CD1c-positive myeloid dendritic cell (primary cell): Measurements from ENCODE around the gene POLR2F.
A peak's percentile ranks its signal among the peaks of the same experiment; 100 is the strongest.

Source experiments
- DNase-seq: peaks from one replicate; pipeline ENCODE4 v3.0.0-alpha.2; 2016; ENCODE audit errors: extremely low spot score

Gene POLR2F

DNA sequence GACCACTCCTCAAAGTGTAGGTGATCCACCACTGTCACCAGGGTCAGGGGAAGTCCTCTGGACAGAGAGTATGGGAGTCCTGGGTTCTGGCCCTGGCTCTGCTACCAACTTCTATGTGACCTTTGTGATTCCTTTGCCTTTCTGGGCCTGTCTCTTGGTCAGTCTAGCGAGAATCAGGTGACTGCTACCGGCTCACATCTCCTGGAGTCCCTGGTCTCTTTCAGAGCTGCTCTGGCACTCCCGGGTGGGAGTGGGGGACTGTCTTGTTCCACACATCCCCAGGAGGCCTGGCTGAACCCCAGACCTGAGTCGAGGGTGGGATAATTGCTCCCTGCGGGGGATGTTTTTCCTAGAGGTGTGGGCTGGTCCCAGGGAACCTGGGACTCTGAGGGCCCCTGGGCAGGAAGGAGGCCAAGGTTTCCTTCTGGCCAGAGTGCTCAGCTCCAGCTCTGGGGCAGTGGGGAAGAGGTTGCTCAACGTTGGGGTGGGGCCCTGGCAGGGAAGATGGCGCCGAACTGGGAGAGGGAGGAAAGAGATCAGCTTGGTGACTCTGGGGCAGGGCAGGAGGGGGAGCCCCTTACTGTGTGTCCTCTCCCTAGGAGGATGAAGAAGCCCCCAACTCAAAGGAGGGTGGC lies 28.8 kb downstream of the POLR2F start:
- DNase-seq = no peak

DNA sequence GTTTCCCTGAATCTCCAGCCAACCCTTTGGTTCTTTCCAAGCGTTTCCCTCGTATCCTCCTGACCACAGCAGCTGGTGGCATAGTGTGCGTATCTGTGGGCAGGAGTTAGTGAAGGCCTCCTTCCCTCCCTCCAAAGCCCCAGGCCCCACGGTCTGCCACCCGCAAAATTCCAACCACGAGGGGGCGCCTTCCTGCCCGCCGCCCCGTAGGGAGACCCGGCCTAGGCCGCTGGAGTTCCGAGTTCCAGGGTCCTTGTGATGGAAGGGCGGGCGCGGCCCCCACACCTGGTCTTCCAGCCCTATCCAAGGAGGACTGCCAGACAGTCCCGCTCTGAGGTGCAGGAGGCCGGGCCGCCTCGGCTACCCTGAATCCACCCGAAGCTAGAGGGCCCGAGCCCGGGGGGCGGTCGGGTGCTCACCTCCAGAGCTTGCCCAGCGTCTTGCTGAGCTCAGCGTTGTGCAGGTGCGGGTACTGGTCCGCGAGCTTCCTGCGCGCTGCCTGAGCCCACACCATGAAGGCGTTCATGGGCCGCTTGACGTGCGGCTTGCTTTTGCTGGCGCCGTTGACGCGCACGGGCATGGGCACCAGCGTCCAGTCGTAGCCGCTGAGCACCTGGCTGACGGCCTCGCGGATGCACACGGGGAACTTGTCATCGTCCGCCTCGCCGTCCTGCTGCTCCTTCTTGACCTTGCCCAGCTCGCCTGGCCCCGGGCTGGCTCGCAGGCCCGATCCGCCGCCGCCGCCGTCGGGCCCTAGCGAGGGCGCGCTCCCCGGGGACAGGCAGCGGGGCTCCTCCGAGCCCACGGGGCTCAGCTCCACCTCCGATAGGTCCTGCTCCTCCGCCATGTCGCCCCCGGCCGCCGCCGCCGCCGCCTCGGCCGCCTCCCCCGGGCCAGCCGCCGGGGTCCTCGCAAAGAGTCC lies 29.7 kb downstream of the POLR2F start:
- DNase-seq = no peak

DNA sequence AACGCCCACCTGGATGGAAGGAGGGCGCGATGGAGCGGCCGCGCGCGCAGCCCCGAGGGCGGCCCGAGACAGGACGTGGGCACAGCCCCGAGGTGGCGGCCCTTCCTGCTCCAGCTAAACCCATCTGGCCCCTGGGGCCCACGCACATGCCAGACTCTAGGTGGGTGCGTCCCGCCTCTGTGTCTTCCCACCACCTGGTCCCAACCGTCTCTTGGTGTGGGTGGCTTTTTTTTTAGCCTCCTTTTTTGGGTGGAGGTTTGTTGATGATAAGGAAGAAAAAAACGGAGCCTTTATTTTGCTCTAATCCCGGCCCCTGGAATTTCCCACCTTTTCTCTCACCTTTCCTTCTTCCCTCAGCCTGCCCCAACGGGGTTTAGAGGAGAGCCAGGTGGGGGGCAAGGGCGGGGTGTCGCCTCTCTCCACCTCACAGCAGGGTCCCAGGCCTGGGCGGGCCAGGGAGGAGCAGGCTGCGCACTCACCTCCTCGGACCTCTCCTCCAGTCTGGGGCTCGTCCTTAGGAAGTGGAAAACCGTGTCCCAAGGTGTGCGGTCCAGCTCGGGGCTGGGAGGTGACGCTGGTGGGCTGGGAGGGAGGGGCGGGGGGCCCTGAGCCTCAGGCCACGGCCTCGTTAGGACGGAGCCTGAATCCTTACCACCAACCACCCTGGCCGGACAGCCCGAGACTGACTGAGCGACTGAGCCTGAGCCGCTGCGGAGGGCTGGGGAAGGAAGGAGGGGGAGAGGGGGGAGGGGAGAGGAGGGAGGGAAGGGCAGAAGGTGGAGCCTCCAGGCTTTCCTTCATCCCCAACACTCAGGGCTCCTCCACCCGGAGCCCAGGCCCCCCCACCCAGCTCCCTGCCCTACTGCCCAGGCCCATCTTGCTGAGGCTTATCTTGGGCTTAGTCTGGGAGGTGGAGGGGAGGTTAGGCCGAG lies 30.6 kb downstream of the POLR2F start, which contains the start of gene SOX10:
TSS of gene SOX10 (minus strand) at position 696 of the 932 bp plus-strand sequence. CDS start 771 bp downstream, outside the sequence.
- DNase-seq = no peak

DNA sequence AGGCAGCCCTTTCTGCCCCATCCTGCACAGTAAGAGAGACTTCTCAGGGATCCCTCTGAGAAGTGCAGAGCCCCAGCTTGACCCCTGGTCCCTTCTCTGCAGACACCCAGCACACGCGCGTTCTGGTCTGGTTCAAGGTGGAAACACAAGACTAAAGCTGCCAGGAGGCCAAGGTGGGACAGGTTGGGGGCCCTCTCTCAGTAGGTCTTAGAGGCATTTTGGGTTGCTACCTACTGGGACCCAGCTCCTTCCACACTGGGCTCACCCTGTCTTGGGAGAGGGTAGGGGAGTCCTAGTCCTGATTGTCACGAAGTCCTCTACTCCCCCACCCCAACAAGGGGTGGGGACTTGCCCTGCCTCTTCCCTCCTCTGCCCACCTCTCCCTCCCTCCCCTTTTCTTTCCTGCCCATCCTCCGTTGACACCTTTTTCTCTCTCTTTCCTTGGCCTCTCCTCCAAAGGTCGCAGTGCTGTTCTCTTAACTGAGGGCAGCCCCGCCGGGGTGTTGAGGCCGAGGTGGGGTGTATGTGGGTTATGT lies 31.6 kb downstream of the POLR2F start:
- no peak for DNase-seq

DNA sequence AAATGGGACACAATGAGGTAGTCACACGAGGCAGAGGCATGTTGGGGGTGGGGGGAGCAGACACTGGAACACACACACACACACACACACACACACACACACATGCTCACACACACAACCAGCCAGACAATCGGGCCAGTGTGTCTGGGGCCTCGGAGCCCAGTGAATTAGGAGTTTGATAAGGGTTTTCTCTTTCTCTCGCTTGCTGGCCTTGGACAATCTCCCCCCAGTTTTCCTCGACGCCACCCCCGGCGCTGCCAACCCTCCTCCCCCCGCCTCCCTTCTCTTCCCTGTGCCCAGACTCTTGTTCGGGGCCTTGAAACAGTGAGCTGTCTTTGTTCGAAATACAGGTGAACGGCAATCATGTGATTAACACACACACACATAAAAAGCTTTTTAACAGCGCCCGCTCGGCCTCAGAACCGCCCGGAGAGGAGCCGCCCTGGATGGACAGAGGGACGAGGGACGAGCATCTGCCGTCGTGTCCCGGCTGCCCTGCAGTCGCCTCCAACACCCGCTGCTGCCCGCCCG lies 32.3 kb downstream of the POLR2F start:
- DNase-seq = no peak

DNA sequence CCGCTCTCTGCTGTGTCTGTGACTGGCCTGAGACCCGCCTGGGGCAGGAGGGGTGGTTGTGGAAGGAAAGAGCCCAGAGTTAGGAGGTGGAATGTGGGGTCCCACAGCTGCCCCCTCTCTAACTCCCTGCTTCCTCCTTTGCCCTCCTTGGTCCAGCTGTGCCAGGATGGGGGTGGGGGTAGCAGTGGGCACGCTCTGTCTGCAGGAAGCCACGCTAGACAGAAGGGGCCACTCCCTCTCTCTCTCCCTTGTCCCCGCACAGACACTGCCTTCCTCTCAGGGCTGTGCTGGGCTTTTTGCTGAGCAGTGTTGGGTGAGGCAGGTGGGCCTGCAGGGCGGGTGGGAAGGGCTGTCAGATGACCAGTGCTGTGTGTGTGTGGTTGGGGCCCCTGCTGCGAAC lies 32.9 kb downstream of the POLR2F start:
- DNase-seq = no peak

DNA sequence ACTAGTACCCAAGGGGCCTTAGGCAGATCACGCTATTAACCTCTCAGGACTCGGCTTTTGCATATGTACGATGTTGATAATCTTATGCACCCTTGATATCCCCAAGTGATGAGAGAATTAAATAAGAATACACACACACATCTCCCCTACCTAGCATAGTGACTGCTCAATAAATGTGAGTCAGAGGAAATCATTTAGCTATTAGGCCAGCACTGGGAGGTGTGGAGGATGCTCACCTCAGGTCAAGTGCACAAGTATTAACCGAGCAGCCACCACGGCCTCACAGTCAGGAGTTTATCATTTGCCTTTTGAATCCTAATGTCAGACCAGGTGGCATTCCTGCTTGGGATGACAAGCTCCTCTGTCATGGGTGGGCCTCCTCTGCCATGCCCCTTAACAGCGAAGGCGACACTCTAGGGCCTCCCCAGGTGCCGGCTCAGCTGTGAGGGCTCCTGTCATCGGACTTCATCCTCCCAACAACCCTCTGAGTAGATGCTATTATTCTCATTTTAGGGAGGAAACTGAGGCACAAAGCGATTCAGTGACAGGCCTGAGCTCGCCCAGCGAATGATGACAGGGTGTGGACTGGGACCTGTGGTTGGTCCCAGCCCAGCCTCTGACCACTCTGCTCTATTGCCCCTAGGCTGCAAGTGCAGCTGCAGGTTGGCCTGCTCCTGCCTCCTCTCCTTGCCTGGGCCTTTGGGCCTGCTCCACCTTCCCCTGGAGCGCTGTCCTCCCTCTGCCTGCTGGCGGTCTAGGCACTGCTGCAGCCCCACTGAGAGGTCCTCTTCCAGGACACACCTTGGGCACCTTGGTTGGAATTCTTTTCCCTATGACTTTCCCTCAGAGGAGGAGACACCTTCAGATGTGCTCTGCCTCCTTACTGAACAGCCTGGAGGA lies 35.9 kb downstream of the POLR2F start:
- no peak for DNase-seq

DNA sequence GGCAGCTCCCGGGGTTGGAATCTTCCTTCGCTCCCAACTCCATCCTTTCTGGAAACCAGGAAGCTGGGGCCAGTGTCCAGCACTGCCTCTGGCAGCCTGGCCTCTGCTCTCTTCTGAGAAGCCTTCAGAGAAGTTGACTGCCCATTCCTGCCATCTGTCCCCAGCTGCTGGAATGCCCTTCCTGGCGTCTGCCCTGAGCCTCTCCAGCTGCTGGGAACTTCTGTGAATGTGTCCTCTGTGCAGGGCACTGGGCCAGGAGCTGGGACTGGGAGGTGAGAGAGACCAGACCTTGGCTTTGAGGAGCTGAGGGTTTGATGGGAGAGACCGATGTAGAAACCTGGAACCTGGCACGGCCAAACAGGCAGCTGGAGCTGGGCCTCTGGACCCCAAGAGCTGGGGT lies 36.8 kb downstream of the POLR2F start:
- no peak for DNase-seq

DNA sequence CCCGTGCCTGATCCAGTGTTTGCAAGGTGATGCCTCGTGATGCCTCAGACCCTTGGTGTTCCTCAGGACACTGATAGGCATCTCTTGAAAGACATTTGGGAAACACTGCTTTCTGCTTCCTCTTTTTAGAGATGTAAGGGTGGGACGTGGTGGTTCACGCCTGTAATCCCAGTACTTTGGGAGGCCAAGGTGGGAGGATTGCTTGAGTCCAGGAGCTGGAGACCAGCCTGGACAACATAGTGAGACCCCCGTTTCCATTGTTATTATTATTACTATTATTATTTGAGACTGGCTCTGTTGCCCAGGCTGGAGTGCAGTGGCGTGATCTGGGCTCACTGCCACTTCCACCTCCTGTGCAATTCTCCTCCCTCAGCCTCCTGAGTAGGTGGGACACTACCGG lies 37.4 kb downstream of the POLR2F start:
- DNase-seq = no peak

DNA sequence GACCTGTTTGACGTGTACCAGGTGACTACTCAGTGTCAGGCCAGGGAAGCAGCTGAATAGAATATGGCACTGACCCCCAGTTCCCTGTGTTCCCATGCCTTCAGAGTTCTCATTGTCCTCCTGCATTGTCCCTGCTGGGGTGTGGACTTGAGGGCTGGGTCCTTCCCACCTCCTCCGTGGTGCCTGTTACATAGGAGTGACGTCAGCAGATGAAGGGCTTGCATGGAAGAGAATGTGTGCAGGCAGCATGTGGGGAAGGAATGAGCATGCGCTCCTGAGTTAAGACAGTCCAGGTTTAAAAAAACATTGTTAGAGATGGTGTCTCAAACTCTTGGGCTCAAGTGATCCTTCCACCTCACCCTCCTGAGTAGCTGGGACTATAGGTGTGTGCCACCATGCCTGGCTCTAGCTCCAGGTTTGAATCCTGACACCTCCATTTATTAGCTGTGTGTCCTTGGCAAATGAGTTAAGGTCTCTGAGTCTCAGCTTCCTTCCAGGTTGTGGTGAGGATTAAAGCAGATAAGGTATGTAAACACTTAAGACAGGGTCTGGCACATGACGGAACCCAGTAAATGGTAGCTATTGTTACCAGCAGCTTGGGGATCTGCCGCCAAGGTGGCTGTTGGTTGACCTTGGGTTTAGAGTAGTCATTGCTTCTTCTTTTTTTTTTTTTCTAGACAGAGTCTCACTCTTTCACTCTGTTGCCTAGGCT lies 38.4 kb downstream of the POLR2F start:
- no peak for DNase-seq

DNA sequence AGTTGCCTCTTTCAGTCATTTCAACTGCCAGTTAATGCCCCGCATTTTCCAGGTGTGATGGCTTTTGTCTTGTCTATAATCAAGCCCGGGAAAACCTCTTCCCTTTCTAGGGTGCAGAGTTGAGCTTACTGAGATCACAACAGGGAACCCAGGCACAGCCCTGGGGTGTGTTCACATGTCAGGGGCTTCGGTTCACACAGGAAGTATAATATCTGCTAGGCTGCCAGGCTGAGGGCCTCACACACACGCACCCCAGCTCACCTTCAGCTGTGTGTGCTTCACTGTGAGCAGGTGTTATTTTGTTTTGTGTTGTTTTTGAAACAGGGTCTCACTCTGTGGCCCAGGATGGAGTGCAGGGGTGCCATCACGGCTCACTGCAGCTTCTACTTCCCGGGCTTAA lies 40.5 kb downstream of the POLR2F start:
- no peak for DNase-seq

DNA sequence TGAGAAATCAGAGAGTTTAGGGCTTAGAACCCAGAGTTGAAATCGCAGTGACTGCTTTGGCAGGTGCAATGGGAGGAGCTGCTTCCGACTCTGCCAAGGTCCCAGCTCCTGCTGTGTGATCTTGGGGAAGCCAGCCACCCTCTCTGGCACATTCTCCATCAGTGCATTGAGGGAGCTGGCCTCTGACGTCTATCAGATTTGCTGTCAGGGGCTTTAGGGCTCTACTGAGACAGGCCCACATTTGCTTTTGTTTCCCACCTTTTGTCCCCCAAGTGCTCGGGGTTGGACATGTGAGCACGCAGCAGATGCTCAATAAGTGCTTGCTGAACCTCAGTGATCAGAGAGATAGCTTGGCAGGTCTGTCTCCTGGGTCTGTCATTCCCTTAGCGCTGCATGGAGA lies 41.5 kb downstream of the POLR2F start:
- DNase-seq = no peak

DNA sequence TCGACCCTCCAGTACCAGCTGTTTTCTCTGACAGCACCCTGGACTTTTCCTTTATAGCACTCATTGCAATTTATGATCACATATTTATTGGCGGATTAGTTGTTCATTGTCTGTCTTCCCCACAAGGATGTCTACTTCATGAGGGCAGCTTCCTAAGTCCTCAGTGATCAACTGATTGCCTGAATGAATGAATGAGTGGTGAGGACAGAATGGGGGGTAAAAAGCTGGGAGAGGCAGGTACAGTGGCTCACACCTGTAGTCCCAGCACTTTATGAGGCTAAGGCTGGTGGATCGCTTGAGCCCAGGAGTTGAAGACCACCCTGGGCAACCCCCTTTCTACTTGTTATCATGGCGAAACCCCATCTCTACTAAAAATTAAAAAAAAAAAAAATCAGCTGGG lies 42.0 kb downstream of the POLR2F start:
- DNase-seq = no peak

DNA sequence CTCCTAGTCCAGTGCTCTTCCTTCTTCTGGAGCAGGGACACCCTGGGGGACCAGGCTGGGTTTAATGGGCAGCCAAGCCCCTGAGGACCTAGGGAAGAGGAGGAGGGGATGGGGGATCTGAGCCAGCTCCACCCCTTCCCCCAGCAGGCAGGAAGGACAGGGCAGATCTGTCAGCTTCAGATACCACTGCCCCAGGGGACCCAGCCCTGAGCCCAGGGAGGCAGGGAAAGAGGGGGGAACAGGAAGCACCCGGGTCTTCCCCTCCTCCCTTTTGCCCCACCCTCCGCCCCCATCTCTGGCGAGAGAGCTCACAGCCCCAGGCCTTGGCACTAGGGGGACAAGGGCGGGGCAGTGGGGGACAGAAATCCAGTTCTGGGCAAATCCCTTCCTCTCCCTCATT lies 42.6 kb downstream of the POLR2F start:
- DNase-seq = no peak

DNA sequence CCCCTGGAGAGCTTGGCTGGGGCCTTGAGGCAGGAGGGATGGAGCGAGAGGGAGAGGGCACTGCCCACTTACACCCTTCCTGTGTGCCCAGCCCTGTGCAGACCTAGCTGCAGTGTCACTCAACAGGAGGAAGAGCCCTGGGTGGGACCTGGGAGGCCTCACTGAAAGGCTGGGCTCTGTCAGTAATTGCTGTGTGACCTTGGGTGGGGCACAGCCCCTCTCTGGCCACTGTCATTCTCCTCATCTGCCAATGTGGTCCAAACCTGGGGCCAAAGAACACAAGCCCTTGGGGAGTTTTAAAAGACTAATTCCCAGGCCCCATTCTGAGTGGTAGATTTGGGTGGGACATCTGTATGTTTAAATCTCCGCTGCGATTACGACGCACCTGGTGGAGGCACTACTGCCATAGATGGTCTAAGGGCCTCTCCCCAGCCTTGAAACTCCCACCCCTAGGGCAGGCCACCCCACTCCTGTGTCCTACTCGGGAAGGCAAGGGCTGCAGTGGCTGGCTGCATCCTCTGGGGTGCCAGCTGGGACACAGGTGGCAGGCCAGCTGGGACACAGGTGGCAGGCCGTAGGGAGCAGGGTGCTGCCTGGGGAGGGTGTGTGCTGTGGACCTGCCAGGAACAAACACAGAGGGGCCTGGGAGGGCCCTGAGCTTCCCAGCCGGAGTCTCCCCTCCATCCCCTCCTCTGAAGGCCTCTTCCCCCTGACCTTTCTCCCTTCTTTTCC lies 43.2 kb downstream of the POLR2F start:
- DNase-seq = no peak

DNA sequence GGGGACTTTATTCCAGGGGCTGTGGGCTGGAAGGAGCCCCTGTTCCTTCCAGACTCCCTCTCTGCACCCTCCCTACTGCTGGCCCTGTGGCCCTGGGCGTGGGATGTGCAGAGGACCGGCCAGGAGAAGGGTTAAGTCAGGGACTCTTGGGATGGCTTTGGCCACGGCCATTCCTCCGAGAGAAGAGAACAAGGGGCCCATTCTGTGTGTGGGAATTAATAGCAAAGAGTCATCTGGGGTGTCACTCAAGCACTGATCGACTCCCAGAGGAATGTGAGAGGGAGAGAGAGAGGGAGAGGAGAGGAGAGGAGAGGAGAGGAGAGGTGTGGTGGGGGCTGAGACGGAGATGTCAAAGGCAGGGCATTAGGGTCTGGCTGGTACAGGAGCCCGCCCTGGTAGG lies 45.0 kb downstream of the POLR2F start:
- no peak for DNase-seq

DNA sequence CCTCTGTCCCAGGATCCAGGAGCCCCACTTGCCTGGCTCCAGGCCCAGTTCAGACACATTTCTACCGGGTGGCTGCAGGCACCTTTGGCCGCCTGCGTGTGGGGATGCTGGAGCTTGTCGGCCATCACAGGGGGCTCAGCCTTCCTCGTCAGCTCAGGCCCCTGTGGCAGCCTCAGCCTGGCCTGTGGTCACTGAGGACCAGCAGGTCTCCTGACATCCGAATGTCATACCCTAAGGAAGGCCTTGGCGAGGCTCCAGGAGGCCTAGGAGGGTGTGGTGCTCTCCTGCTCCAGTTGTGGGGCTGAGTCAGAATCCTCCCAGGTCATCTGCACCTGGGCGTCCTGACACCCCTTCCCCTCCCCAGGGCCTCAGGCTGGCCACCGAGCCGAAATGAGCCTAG lies 45.7 kb downstream of the POLR2F start:
- DNase-seq = no peak

DNA sequence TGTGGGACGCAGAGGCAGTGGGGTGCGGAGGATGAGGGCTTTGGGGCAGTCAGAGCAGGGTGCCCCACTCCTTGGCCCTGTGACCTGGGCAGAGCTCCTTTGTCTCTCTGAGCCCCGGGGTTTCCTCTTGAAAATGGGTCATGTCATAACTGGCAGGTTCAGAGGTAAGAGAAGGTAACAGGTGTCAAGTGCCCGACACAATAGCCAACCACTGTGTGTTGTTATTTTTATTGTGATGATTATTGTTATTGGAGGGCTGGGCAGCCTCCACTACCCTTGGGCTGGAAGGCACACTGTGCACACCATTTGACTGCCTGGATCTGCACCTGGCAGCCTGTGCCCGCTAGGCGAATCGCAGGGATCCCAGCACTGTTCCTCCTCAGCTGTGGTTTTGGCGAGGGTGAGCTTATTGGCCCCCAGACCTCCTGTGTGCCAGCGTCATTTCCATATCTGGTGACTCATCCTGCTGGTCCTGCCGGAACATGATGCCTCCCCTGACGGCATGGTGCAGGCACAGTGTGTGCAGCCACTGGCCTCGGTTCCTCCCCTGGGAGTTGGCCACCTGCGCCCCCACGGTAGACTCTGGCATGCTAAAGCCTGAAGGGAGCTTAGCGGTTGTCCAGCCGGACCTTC lies 46.3 kb downstream of the POLR2F start:
- DNase-seq = peak; percentile 31

DNA sequence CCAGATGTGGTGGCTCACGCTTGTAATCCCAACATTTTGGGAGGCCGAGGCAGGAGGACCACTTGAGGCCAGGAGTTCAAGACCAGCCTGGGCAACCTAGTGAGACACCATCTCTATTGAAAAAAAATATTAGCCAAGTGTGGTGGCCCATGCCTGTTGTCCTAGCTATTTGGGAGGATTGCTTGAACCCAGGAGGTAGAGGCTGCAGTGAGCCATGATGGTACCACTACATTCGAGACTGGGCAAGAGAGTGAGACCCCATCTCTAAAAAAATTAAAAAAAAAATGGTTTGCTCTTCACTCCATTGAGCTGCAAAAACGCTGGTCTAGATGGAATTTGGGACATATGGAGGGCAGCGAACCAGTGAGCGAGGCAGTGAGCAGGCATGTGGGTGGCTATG lies 52.4 kb downstream of the POLR2F start:
- DNase-seq = no peak
